C1 segment of cervical spinal cord (tissue), 14 donors: ENCODE measurements around the gene COL7A1.

ENCODE experiments used
- DNase-seq, 14 donors: peaks; one replicate each; lab custom pipeline; 2025; lab: John Stamatoyannopoulos, UW

The COL7A1 gene

GRCh38 chr3:48619541-48620524 lies 24.7 kb upstream of the COL7A1 start:
- no peak for DNase-seq

GRCh38 chr3:48617559-48617958 lies 22.4 kb upstream of the COL7A1 start:
- no peak for DNase-seq

GRCh38 chr3:48614044-48614443 lies 18.9 kb upstream of the COL7A1 start:
- no peak for DNase-seq

GRCh38 chr3:48612309-48612708 lies 17.2 kb upstream of the COL7A1 start:
- no peak for DNase-seq

- peak; percentile 37 to 93 (median 85) for DNase-seq
Measured at GRCh38 chr3:48609088-48610005, 14.2 kb upstream of the COL7A1 start, which contains the start of gene UQCRC1. UQCRC1 (minus strand) TSS chr3:48609646; CDS start chr3:48609620, 26 bp downstream.

GRCh38 chr3:48607519-48607918 lies 12.4 kb upstream of the COL7A1 start:
- no peak for DNase-seq

- DNase-seq: no peak
Measured at GRCh38 chr3:48601622-48601994, 6.5 kb upstream of the COL7A1 start.

- no peak for DNase-seq
Measured at GRCh38 chr3:48600711-48601621, 5.8 kb upstream of the COL7A1 start.

- no peak for DNase-seq
Measured at GRCh38 chr3:48599509-48600285, 4.6 kb upstream of the COL7A1 start.

GRCh38 chr3:48599077-48599501 lies 4.0 kb upstream of the COL7A1 start:
- DNase-seq: no peak

- peak in 3 of 14 donors; percentile 22 to 54 (median 44) for DNase-seq
Measured at GRCh38 chr3:48598323-48599076, 3.4 kb upstream of the COL7A1 start.

- no peak for DNase-seq
Measured at GRCh38 chr3:48597408-48597800, 2.3 kb upstream of the COL7A1 start.

GRCh38 chr3:48596676-48597407 lies 1.7 kb upstream of the COL7A1 start:
- no peak for DNase-seq

GRCh38 chr3:48596157-48596556 lies 1.0 kb upstream of the COL7A1 start:
- DNase-seq: no peak

GRCh38 chr3:48595526-48596121 lies 495 bp upstream of the COL7A1 start:
- peak in 2 of 14 donors; percentile 1 to 45 for DNase-seq

- peak in 1 of 14 donors; percentile 10 for DNase-seq
Measured at GRCh38 chr3:48594417-48595049, 596 bp downstream of the COL7A1 start.

GRCh38 chr3:48593337-48593736 lies 1.8 kb downstream of the COL7A1 start:
- DNase-seq: no peak
